GM21737 (cell line): ENCODE measurements around the gene STAT6.

Experiments
- ATAC-seq: cut with Tn5 transposase; IDR thresholded peaks from one replicate; pipeline ENCODE4 v1.9.1; 2021; ENCODE audit warnings: mild to moderate bottlenecking, moderate library complexity; ENCODE audit not compliant: unreplicated experiment

STAT6 gene

DNA sequence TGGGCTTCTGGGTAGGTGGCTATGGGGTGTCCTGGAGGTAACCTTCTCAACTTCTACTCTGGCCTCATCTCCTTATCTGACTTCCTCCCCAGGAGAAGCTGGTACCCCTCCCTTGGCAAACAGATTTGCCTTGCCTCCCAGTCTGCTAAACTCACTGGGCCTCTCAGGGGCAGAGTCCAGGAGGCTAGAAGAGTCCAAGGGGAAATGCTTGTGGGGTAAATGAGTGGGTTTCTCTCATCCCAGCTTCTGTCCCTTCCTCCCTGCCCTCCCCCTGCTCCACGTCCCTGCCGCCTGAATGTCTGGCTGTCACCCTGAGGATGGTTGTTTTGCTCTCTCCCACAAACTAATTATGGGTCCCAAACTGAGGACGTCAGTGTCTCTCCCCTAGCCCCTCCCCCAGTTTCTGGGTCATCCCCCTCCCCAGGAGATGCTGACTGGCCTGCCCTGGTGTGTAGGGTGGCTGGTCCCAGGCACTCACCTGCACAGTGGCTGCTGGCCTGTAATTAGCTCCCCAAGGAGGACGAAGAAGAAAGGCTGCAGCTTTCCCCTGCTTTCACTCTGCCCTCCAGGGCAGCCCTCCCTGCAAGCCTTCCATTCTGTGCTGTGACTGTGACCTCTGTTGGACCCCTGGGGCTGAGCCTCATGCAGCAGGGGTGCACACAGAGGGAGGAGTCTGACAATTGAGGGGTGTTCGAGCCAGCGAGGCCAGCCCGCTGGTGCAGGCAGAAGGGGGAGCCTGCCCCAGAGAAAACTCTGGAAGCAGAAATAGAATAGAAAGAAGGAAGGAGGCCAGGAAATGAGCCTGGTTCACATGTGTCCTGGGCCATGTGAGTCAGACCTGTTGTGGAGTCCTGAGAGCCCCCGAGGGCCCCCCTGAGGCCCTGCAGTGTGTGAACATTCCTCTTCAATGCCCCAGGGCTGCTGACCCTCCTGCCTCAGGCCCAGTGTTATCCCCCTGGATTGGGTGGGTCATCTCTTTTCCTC is 36.1 kb upstream of the STAT6 start, which contains the start of gene LRP1-AS:
LRP1-AS (minus strand) TSS at position 659 of the 984 bp plus-strand sequence.
- no peak for ATAC-seq

DNA sequence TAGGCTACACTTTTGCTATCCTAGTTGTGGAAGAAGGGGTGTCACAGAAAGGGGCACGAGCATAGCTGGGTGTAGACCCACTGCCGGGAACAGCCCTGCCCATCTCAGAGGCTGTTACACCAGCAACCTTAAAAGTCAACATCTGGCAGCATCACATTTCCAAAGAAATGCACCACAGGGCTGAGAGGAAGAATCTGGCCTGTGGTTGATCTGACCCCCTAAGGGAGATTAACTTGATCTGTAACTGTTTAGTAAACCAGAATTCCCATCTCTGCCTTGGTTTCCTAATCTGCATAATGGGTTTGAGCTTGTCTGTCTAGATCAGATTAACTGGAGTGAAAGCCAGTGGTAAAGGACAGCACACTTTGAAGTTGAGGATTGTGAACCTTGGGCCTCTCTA is 34.9 kb upstream of the STAT6 start:
- no peak for ATAC-seq

DNA sequence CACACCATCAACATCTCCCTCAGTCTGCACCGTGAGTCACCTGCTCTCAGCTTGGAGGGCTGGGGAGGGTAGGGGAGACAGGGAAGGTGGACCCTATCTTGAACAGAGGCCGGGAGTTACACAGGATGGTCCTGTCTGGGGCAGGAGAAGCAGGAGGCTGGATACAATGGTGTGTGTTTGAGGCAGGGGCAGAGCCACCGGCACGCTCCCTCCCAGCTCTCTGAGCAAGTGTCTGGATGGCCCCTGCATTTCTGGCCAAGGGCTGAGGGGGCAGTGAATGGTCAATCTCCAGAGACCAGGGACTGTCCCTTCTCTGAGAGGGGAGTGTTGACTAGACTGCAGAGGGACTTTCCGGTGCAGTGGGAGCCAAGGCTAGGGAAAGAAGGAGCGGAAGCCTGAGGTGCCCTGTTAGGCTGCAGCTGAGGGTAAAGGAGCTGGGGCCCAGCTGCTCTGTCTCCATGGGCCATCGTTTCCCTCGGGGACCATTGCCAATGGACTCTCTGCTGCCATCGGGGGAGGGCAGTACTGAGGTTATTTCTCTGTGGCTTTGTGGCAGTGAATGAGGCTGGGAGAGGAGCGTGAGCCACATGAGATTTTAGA is 34.4 kb upstream of the STAT6 start:
- no peak for ATAC-seq

GRCh38 chr12:57143454-57143853 is 32.3 kb upstream of the STAT6 start:
- ATAC-seq: no peak

DNA sequence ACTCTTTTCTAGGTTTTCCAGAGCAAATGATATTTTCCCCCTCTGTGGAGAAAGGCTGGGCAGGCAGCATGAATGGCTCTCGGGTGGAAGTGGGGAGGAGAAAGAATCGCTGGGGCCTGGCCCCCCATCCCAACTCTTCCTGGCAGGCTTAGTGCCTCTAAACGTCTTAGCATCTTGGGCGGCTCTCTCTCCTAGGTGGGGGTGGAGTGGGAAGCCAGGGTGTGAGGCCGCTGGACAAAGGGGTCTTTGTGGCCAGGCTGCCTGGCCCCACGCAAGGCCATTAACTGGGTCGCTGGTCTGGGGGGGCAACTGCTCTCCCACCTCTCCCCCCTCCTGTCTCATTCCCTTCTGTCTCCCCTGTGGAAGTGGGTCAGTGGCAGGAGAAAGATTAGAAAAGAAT is 31.6 kb upstream of the STAT6 start:
- ATAC-seq: no peak

- no peak for ATAC-seq
Measured at GRCh38 chr12:57142121-57142520, 31.0 kb upstream of the STAT6 start.

GRCh38 chr12:57141249-57141648 is 30.1 kb upstream of the STAT6 start:
- no peak for ATAC-seq

DNA sequence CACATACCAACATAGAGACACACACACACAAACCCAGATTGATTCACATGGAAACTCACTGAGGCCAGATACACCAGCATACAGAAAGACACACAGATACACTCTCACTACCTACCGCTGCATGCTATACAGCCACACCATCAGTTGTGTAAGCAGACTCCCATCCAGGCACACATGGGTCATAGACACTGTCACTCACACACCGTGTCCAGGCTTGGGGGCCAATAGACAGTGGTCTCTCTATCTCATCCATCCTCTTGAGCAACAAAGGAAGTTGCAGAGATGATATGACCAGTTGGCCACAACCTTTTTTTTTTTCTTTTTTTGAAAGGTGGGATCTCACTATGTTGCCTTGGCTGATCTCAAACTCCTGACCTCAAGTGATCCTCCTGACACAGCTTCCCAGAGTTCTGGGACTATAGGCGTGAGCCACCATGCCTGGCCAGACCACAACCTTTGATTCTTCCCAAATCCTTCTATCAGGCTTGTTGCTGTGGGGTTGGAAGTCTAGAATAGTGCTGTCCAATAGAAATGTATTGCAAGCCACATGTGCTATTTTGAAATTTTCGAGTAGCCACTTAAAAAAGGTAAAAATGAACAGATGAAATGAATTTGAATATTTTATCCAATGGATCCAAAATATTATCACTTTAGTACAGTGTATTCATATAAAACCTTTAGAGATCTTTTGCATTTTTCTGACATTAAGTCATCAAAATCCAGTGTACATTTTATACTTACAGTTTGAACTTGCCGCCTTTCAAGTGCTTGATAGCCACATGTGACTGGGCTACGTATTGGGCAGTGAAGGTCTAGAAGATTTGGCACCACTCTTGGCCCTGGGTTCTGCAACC is 28.9 kb upstream of the STAT6 start:
- ATAC-seq: no peak

GRCh38 chr12:57138526-57139272 is 27.5 kb upstream of the STAT6 start:
- no peak for ATAC-seq

GRCh38 chr12:57135527-57136326 is 24.6 kb upstream of the STAT6 start:
- ATAC-seq: no peak

DNA sequence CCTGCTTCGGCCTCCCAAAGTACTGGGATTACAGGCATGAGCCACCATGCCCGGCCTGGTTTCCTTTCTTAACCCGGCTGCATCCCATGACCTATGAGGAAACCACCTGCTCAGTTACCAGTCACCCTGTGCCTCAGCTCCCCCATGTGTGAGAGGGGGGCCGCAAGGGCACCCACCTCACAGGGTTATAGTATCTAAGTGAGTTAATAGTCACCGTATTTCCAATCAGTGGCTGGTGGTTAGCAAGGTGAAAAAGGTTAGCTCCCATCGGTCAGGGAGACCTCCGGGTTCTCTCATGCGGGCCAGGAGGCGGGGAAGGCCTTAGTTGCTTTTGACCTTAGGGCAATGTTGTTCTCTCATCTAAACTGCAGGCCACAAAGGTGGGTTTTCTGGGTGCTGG is 23.8 kb upstream of the STAT6 start:
- no peak for ATAC-seq

DNA sequence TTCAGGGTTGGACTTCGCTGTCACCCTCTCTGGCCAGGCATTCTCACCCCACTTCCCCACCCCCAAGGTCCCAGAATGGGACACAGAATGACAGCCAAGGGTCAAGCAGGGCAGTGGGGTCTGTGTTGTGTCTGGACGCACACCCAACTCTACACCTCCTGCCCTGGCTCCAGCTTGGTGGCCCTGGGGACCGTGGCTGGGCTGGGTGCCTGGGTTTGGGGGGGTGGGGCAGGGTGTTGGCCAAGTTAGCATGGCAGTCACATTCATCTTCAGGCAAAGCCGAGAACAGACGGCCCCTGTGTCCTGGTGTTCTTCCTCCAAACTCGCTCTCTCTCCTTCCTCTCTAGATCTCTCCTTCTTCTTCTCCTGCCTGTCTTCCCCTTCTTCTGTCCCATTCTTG is 22.8 kb upstream of the STAT6 start:
- ATAC-seq: no peak

DNA sequence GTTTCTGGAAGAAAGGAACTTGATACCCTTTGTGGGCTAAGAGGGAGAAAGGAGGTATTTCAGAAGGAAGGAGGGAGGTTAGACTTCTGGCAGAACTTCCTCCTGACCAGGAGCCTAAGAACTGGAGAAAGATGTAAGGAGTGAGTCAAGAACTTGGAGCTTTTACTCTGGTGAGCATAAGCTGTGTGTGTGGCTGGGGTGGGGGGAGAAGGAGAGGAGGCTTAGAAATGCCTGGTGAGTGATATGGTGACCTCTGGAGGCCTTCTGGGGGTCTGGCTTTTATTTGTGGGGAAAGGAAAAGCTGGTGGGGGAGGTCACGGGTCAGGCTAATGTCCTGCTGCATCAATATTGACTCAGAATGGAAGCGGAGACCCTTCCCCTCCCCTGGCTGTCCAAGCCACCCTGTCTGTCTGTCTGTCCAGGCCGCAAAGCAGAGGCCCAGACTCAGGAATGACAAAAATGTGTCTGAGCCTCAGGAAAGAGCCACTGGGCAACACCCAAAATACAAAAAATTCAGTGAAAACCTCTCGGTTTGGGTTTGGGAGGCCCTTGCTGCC is 21.9 kb upstream of the STAT6 start:
- no peak for ATAC-seq

DNA sequence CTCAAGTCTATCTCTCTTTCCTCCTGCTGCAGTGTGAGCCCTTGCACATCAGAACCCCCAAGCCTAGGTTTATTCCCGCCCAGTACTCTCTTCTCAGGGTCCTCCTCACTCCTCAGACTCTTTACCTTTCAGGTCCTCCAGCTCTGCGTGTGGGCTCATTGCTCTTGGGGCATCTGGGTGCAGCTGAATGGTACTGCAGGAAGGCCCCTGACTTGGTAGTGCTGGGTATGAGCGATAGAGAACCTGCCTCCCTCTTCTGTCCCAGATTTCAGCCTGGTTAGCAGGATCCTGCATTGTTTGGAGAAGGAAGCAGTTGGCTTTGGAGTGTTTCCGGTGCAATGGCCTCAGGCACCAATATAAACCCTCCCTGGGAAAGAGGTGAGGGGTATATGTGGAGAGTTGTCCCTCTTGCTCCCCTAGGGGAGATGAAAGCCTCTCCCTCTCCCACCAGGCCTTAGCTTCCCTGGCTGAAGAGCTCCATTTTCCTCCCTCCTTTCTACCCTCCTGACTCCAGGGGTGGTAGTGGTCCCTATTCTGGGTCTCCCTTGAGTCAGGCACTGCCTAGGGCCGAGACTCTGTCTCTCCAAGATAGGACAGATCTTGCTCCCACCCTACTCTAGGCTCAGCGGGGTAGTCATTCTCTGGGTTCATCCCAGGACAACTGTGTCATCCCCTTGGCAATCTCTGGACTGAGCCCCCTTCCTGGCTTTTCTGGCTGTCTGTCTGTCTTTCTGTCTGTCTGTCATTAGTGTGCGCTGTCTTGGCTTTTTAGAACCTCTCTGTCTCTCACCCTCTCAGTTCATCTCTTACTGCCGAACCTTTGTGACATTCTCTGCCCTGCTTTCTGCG is 21.0 kb upstream of the STAT6 start:
- no peak for ATAC-seq

- no peak for ATAC-seq
Measured at GRCh38 chr12:57130941-57131340, 19.8 kb upstream of the STAT6 start.

- no peak for ATAC-seq
Measured at GRCh38 chr12:57129889-57130288, 18.7 kb upstream of the STAT6 start.

DNA sequence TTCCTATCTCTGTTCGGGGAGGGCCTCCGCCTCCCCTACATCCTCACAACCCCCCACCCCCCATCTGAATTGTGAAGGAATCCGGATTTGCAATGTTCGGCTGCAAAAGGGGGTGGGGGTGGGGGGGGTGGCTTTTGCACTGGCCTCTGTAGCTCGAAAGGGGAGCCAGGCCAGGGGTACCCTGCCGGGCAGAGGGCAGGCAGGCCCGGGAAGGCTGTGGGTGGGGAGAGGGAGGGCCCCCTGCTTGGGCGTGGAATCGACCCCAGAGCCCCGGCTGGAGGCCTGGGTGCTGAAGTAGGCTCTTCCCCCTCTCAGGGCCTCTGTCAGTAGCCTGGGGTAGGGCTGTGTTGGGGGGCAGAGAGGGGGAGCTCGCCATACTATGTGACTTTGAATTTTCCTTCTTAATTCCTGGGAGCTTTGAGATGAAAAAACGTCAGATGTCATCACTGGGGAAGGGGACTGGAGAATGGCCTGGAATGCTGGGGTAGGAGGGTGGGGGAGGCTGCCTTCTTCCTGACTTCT is 18.2 kb upstream of the STAT6 start:
- ATAC-seq: no peak

GRCh38 chr12:57128519-57129247 is 17.5 kb upstream of the STAT6 start:
- ATAC-seq: no peak
